GM10248 (cell line): Measurements from ENCODE around the gene HP1BP3.

ENCODE experiments used
- CTCF ChIA-PET: fragments of 300-600 bp; sonication (Branson Sonifier 250); formaldehyde crosslinking; extraction: SDS; loops from one replicate; lab custom pipeline; 2021; ENCODE audit warnings: antibody characterized with exemption; lab: Yijun Ruan, JAX
- POLR2A ChIA-PET: fragments of 350-650 bp; sonication (Branson Sonifier 250); formaldehyde crosslinking; extraction: SDS; loops from one replicate; lab custom pipeline; 2020; ENCODE audit warnings: antibody characterized with exemption; lab: Yijun Ruan, JAX
- DNase-seq: peaks from one replicate; pipeline ENCODE4 v3.0.0; 2012; ENCODE audit errors: extremely low spot score
- TF ChIP-seq, protein P1 (sequence below): IDR thresholded peaks from 2 replicates; pipeline ENCODE4 v1.5.1; 2012; ENCODE audit warnings: mild to moderate bottlenecking, low read depth; ENCODE audit errors: extremely low read depth, missing control alignments, control extremely low read depth

HP1BP3 gene

DNA sequence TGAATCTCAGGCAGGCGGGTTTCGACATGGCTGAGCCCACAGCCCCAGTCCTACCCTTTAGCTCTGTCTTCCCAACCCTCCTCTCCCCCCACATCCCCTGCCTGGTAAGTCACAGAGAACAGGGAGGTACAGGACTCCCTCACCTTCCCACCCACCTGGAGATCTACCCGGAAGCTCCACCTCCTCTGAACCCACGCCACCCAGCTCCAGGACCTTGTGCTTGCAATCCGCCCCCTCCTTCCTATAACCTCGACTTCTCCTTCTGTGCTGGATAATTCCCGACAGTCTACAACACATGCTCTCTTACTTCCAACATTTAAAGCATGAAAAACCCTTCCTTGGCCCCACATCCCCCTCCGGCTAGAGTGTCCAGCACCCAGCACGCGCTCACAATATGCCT lies 91.6 kb downstream of the HP1BP3 start:
- no peak for DNase-seq
- CTCF ChIA-PET, result interaction anchor here (0.7 to 4.6 kb wide), 13 partner anchors 10 to 528 kb away, joined by 3 to 38 read pairs (median 4); partner anchors contain the start of genes HP1BP3, KIF17 and SH2D5

DNA sequence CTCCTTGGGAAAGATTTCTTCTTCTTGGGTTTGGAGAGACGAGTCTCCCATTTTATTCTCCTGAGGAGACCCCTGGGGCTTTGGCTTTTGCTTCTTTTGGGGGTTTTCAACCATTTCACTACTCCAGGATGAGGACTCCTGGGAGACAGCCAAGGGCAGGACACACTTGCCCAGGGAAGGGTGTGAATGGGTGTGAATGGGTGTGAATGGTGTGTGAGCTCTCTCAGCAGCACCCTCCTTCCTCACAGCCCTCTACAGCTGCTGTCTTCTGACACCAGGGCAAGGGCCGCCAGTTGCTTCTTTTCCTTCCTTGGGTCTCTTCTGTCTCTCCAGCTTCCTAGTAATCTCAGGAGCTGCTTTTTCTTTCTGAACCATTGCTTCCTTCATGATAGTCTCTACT lies 93.5 kb downstream of the HP1BP3 start:
- ChIA-PET CTCF (interaction anchor here (2.9 kb wide), 1 partner anchor 502 kb away, joined by 18 read pairs; no protein-coding TSS in a partner anchor), POLR2A (no interaction called here)
- DNase-seq, result no peak
- TF ChIP-seq, protein P1, sequence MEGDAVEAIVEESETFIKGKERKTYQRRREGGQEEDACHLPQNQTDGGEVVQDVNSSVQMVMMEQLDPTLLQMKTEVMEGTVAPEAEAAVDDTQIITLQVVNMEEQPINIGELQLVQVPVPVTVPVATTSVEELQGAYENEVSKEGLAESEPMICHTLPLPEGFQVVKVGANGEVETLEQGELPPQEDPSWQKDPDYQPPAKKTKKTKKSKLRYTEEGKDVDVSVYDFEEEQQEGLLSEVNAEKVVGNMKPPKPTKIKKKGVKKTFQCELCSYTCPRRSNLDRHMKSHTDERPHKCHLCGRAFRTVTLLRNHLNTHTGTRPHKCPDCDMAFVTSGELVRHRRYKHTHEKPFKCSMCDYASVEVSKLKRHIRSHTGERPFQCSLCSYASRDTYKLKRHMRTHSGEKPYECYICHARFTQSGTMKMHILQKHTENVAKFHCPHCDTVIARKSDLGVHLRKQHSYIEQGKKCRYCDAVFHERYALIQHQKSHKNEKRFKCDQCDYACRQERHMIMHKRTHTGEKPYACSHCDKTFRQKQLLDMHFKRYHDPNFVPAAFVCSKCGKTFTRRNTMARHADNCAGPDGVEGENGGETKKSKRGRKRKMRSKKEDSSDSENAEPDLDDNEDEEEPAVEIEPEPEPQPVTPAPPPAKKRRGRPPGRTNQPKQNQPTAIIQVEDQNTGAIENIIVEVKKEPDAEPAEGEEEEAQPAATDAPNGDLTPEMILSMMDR, result no peak

More for the DNA sequence above, 91.6 kb downstream of the HP1BP3 start:
- POLR2A ChIA-PET, result interaction anchor here (0.6 kb wide), 1 partner anchor 89 kb away, joined by 4 read pairs; no protein-coding TSS in a partner anchor
- TF ChIP-seq, protein P1, result no peak
